Measurements from ENCODE around the gene CRYL1. TPM values are rescaled to one million over a fixed set of nuclear protein-coding genes. Genes with fewer than 3 reads are reported as not detected.

The CRYL1 gene
- total RNA-seq, 1 donor from 2014 or later: 30.5 TPM

DNA sequence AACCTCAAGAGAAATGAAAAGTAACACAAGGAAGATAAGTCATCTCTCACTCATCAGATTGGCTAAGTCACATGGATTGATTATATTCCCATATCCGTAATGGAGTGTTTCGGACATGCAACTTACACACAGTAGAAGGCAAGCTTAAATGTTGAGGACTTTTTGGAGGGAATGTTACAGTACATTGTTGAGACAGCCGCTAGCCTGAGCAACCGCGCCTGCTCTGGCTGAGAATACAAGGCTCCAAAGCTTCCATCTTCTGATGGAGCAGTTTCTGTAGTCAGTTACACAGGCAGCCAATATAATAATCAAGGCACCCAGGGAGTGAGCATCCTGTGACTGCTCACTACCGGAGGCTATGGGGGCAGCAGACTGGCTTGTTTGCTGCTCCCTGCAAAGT, 1.0 kb upstream of the CRYL1 start:
- DNase-seq: no peak

DNA sequence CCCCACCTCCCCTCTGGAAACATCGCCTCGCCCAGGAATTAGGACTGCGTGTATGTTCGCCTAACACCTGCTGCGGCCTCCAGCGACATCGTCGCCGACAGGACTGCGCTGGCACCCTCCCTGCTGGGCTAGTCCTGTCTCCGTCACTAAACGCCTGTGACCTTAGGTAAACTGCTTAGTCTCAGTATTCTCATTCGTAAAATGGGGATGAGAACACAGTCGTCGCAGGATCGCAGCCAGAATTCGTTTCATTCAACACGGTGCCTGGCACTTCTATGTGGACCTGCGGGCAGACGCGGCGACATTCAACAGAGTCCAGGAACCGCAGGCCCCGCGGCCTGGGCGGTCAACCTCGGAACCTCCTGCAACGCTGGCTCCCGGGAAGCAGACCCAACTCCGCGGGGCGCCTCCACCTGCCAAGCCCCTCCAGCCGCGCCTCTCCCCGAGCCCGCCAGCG, 485 bp downstream of the CRYL1 start:
- DNase-seq: no peak

DNA sequence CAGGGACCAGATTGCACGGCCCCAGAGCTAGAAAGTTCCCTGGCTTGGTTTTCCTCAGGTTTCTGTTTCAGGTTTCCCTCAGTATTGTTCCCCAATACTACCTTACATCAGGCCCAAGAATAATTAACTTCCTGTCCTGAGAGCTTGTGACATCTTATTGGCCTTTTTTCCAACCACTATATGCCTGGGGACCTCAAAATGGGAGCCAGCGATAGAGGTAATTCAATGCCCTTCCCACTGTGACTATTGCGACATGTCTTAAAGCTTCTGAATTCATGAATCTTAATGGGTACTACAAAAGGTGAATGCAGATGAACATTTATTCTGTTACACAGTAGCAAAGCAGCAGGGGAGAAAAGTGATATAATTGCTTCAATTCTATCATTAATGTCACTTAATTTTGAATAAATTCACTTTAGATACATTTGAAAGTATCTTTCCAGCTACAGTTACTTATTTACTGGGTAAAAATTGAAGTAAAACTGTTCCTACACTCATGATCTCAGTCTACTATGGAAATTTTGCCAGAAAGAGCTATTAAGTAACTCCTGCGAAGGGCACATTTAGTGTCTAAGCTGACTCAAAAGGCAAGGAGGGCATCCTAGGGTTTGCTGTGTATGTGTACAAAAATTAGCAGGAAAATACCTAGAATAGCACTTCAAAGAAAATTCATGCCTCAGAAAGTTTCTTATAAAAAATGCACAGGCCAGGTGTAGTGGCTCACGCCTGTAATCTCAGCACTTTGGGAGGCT, 4.1 kb downstream of the CRYL1 start:
- DNase-seq: no peak

DNA sequence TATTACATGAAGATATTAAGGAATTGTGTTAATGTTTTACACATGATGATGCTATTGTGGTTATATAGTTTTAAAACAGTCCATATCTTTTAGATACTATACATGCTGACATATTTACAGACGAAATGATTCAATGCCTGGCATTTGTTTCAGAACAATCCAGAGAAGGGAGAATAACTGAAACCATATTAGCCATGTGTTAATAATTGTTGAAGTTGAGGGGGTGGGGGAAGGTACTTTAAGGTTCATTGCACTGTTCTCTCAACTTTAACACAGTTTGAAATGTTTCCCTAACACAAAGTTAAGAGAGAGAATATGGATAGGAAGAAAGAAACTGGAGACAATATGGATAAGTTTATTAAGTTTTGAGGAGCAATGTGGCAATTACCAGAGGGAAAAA, 5.8 kb downstream of the CRYL1 start:
- peak; percentile 89 for DNase-seq

DNA sequence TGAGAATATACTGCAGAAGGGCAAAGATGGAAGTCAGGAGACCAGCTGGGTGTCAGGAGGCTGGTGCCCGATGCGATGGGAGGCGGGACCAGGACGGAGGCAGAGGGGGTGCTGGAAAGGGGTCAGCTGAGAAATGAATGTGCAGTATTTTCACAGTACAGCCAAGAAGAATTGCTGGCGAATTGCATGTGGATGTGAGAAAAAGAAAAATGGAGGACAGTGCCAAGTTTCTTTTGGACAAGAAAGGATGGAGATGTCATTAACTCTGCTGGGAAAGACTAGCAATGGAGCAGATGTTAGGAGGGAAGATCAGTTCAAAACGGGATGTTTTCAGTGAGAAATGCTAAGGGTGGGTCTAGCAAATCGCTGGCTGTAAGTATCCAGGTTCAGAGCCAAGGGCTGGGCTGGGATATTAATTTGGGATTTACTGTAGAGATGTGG, 7.0 kb downstream of the CRYL1 start:
- peak; percentile 93 for DNase-seq

DNA sequence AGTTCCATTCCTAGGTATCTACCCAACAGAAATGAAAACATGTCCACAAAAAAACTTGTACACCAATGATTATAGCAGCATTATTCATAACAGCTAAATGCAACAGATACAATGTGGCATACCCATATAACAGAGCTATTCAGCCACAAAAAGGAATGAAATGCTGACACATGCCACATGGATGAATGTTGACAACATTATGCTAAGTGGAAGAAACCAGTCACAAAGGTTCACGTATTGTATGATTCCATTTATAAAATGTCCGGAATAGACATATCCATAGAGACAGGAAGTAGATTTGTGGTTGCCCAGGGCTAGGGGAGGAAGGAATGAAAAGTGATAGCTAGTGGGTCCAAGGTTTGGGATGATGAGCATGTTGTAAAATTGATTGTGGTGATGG, 10.8 kb downstream of the CRYL1 start:
- DNase-seq: peak; percentile 13

DNA sequence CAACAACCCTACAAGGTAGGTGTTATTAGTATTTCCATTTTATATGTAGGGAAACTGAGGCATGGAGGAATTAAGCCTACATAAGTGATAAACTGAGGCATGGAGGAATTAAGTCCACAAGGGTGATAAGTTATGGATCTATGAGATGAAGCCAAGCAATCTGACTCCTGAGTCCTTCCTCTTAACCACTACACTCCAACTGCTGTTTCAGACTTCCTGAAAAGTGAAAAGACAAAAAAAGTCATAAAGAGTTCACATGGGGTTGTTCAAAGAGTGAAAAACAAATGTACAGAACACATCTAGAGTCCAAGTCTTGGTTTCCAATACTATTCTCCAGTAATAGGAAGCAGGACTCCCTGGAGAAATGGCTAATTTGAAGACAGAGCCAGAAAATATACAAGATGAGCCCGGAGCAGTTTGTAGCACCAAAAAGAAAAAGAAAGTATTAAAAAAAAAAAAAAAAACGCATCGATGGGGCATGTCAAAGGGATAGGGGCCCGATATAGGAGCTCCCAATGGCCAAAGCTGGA, 12.1 kb downstream of the CRYL1 start:
- DNase-seq: peak; percentile 47

DNA sequence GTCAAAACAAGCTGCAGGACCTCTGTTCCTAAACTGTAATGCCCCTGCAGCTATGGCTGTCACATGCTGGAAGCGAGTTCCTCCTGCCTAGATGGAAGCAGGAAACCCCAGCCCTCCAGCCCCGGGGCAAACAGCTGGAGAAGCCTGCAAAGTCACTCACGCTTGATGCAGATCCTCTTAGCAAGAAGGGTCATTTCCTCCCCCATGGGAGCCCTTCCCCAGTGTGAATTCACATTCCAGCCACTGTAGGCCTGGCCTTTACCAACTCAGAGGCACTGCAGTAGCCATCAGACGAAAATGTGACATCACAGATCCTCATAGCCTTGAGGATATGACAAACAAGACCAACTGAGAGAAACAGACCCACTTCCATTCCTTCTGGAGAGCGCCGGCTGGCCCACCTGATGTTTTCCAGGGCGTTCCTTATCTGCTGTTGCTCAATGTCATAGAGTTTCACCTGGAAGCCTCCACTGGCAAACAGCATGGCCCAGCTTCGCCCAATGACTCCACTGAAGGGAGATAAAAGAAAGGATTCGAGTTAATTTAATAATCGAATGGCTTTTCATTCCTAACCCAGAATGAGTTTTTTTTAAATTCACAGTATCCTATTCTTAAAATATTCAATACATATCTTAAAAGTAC, 13.5 kb downstream of the CRYL1 start:
- DNase-seq: no peak

DNA sequence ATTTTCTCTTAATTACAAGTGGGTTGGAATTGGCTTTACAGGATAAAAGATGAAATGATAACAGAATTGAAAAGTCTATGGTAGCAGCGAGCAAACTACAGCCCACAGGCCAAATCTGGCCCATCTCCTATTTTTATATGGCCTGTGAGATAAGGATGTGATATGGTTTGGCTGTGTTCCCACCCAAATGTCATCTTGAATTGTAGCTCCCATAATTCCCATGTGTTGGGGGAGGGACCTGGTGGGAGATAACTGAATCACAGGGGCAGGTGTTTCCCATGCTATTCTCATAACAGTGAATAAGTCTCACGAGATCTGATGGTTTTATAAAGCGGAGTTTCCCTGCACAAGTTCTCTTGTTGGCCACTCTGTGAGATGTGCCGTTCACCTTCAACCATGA, 19.0 kb downstream of the CRYL1 start:
- DNase-seq: no peak

DNA sequence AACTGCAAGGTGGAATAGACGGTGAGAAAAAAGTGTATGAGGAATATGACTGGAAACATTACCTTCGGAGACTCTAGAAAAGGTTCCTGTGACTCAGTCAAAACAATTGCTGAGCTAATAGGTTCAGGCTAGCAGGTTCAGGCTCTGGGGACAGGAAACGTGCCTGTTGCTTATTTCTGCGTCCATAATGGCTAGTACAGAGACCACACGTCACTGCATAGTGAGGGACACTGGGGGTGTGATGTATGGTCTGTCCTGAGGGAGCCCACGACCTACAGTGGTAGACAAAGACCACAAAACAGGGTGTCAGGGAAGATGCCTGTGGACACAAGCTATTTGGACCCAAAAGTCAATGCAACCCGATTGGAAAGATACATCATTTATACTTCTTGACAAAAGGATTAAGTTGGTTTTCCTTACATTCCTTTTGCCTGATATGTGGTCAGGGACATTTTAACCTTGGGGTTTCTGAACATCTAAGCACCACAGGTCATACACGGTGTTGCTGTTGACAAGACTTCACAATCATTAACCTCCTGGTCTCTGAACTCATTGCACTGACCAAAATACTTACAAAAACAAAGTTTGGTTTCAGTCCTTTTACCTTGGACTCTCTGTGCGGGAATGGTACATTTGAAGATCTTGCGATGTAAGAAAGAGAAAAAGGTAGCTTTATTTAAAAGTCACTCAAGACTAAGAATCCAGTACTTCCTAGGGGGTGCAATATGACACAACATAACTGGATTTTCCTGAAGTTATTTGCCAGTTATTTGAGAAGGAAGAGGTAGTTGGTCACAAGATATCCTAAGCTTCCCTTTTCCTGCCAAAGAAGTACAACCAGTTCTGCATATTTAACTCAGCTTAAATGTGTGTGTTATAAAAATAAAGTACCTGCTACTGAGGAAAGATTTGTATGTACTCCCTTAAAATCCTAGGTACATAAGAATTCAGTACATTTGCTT, 20.0 kb downstream of the CRYL1 start:
- DNase-seq: no peak

DNA sequence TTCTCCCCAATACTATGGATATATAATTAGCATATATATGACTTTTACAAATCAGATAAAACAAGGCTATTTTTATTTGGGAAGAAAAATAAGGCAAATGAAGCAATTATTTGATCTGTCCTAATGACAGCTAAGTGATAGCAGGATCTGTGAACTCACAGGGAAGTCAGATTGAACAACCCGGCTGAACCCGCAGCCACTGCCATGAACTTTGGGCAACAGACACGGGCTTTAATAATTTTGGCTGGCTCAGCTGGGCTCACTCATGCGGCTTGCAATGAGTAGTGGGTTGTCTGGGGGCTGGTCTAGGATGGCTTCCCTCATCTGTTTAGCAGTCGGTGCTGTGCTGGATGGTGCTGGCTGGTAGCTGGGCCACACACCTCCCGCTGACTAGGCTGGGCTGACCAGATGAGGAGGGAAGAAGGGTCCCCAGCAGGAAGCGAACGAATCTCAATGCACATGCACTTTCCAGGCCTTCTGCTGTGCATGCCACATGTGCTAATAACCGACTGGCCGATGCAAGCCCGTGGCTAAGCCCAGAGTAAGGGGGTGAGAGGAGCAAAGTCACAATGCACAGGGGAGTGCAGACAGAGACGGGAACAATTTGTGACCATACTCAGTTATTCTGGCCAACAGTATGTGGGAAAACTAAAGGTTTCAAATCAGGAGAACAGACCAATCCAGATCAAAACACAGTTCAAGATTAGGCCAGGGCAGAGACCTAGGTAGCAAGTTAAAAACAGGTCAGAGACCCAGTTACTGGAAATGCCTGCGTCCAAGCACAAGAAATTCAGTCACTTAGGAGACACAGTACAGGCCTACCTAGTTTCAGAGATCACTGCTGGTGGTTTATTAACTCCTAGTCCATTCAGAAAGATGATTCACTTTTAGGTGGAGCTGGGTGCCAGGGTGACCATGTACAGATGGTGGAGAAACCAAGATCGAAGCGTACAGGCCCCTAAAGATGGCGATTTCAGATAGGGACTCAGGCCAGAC, 22.3 kb downstream of the CRYL1 start:
- DNase-seq: no peak

DNA sequence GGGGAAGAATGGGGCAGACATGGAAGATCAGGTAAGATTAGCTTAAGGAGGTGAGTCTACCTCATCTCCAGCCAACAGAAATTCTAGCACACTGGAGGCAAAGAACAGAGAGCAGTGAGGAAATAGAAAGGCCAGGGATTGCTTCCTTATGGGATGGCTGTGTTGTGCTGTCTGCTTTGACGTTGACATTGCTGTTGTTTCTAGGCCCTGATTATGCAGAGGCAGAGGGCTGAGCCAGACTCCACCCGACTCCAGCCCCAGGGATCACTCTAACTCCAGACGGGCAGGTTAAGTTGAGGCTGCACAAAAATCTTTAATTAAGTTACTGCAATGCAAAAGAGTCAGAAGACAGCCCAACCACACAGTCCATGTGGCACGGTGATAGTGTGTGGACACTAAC, 24.1 kb downstream of the CRYL1 start:
- no peak for DNase-seq

DNA sequence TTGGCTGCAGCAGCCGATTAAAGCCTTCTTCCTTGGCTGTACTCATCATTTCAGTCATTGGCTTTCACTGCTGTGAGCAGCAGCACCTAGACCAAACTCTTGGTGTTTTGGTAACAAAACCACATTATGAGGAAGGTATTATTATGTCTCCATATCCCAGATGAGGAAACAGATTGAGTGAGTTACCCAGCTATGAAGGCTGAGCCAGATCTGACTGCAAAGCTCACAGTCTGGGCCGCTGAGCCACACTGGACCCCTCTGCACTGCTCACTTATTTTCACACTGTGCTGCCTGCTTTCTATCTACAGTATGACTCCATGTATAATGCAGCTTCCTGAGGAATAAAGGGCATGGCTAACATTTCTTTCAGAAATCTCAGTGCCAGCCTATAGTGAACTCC, 24.5 kb downstream of the CRYL1 start:
- no peak for DNase-seq

DNA sequence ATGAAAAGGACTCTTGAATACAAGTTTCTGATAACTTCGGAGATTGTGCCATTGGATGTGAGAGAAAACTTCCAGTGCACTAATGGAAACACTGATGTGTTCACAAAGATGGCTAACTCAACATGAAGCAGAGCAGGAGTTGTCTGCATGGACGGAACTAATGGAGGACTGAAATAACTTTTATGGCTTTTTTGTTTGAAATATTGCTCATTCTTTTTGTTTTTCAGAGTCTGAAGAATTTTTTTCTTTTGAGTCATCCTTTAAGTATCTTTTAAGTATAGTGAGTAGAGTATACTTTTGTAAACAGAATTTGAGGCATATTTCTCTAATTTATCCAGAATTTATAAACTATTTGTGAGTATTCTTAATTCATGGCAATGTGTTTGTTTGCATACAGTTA, 25.7 kb downstream of the CRYL1 start:
- DNase-seq: no peak

DNA sequence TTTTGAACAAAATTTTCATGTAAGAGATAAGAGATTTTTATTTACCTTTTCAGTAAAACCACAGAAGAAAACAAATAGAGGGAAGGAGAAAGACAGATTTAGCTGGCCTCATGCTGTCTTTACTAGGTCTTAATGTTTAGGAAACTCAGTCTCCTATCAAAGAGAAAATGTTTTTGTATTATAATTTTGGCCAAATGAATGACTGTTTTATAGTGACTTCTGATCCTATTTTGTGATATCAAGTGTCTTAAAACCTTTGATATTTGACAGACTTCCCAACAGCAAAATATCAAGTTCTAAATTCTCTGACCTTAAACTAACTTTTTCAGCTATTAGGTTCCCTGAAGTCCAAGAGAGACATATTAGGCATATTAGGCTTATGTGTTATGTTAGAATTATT, 27.0 kb downstream of the CRYL1 start:
- DNase-seq: no peak

DNA sequence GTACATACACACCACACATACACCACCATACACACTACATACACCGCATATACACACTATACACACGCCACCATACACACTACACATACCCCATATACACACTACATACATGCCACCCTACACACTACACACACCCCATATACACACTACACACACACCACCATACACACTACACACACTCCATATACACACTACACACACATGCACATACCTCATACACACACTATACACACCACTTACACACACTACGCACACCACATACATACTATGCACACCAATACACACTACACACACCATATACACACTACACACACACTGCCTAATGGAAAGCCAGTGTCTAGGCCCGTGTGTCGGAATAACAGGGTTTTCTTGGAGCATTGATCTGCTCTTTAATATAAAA, 27.5 kb downstream of the CRYL1 start:
- DNase-seq: no peak

DNA sequence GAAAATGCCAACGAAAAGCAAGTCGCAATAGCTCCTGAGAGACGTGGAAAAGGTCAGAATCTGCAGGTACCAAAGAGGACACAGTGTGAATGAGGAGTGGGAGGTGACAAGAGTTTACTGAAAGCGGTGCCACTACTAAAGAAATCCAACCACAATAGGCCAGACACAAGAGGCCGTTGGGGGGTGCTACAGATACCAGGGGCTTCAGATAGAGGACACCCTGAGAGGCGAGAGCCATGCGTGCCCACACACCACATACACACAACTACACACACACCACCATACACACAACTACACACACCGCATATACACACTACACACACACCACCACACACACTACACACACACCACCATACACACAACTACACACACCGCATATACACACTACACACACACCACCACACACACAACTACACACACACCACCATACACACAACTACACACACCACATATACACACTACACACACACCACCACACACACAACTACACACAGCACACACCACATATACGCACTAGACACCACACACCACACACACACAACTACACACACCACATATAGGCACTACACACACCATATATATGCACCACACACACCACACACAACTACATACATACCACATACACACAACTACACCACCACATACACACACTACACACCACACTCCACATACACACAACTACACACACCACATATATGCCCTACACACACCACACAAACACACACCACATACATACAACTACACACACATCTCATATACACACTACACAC, 28.5 kb downstream of the CRYL1 start:
- no peak for DNase-seq

DNA sequence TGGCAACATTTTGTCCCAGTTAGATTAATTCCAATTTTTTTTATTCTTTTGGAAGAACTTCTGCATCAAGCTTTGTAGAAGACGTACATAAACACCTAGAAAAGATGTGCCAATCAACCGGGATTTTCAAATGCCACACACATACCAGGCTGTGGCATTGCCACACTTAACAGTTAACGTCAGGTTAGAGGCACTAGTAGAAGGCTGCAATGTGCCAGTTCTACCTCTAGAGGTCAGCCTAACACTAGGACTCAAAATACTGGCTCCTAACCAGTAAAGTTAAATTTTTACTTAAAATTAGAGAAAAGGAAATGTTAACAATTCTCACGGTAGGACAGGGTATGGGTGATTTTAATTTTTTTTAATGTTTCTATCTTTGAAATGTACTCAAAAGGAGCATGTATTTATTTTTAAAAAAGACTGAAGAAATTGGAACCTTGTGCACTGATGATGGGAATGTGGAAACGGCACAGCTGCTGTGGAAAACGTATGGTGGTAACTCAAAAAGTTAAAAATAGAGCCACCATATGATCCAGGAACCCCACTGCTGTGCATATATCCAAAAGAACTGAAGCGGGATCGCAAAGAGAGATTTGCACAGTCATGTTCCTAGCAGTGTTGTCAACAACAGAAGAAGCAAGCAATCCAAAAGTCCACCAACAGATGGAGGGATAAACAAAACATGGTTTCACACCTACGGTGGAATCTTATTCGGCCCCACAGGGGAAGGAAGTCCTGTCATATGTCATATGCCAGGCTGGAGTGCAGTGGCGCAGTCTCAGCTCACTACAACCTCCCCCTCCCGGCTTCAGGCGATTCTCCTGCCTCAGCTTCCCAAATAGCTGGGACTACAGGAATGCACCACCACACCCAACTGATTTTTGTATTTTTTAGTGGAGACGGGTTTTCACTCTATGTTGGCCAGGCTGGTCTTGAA, 30.3 kb downstream of the CRYL1 start:
- DNase-seq: peak; percentile 86

DNA sequence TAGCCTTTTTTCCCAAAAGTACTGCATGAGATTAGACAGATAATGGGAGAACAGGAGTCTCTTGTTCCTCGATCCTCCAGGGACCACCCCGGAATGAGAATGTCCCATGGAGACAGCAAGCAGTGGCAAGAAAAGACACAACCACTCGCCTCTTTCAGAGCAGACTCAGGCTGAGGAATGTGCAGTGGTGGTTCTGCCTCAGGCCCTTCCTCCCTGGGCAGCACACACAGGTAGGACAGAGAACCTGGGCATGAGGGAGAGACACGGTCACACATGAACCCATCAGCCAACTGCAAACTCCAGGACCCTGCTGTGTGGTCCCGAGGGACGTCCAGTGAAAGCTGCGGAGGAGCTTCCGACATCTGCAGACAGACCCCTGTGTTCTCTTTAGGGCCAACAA, 31.0 kb downstream of the CRYL1 start:
- DNase-seq: no peak
